Sigmoid colon (tissue), 7 donors: ENCODE measurements around the gene CENATAC. TPM values are rescaled to one million over a fixed set of nuclear protein-coding genes. Genes with fewer than 3 reads are reported as not detected.

Experiments
- DNase-seq: peaks from one replicate; pipeline ENCODE4 v3.0.0-alpha.2; 2019
- H3K27ac ChIP-seq, 4 donors: fragments of 200-600 bp; sonication (generic); one replicate each; pipeline ENCODE4 v1.5.1; 2016 to 2019; ENCODE audit warnings: mild to moderate bottlenecking in 1 of 4
- H3K27me3 ChIP-seq, 3 donors: fragments of 200-600 bp; sonication (generic); one replicate each; pipeline ENCODE4 v1.5.1; 2019; ENCODE audit warnings: mild to moderate bottlenecking in 1 of 3
- H3K36me3 ChIP-seq, 4 donors: fragments of 200-600 bp; sonication (generic); one replicate each; pipeline ENCODE4 v1.5.1; 2016 to 2019
- H3K4me1 ChIP-seq, 4 donors: fragments of 200-600 bp; sonication (generic); one replicate each; pipeline ENCODE4 v1.5.1; 2017 to 2019
- H3K4me3 ChIP-seq, 4 donors: fragments of 200-600 bp; sonication (generic); one replicate each; pipeline ENCODE4 v1.5.1; 2017 to 2019; ENCODE audit warnings: mild to moderate bottlenecking in 2 of 4, moderate library complexity in 1 of 4
- H3K9me3 ChIP-seq, 4 donors: fragments of 200-600 bp in 3 of 4; sonication (generic) in 3 of 4; one replicate each; pipeline versions ENCODE4 v1.5.1 to v1.6.1; 2013 to 2019
- CTCF ChIP-seq, 4 experiments: fragments of 450-650 bp in 3 of 4; fragments of 200-600 bp in 1 of 4; IDR thresholded peaks; one replicate each; pipeline ENCODE4 v1.5.1; 2016 to 2019; ENCODE audit warnings: antibody characterized with exemption in 4 of 4, mild to moderate bottlenecking in 3 of 4, moderate library complexity in 2 of 4
- EP300 ChIP-seq, 4 donors: sonication (generic); formaldehyde crosslinking; IDR thresholded peaks; one replicate each; pipeline ENCODE4 v1.6.1; 2017; ENCODE audit warnings: antibody characterized with exemption in 4 of 4
- POLR2A ChIP-seq, 2 donors: fragments of 450-650 bp; IDR thresholded peaks; one replicate each; pipeline ENCODE4 v1.6.1; 2016; ENCODE audit warnings: antibody characterized with exemption in 2 of 2, mild to moderate bottlenecking in 2 of 2, moderate library complexity in 2 of 2
- POLR2AphosphoS5 ChIP-seq, 4 donors: sonication (generic); formaldehyde crosslinking; IDR thresholded peaks; one replicate each; pipeline ENCODE4 v1.6.1; 2017; ENCODE audit warnings: antibody characterized with exemption in 4 of 4
- WGBS, 2 donors: extraction: QIAGEN DNeasy Blood & Tissue Kit; methylation state at CpG; one replicate each; pipeline ENCODE4 v1.1.7; 2013; 5-methylcytosine and 5-hydroxymethylcytosine counted together
- intact Hi-C: fragments of 100-400 bp; cut with DNase I; formaldehyde crosslinking; loops from one replicate; pipeline ENCODE4 v1.15.1; 2023
- polyA plus RNA-seq, 3 donors: library from polyadenylated mRNA; stranded (reverse); fragments of 200-250 nt; gene quantifications; one replicate each; pipeline ENCODE4 v1.2.3, GENCODE V29; 2013
- total RNA-seq, 4 donors: library from RNA; depleted of rRNA; stranded (reverse); fragments of >200 nt; gene quantifications; one replicate each; pipeline ENCODE4 v1.1.0, GENCODE V29; 2016
- donor health status: healthy with polysubstance abuse.
- donor health status: Bipolar disorder and iron deficiency.
- donor health status: healthy.

CENATAC gene
- total and polyA plus RNA-seq, 7 donors: 5.3 to 60.5 (median 29.6) TPM

- DNase-seq: peak; percentile 12
- TF ChIP-seq POLR2A (IDR thresholded peaks at IDR 0.05) (no peak), POLR2AphosphoS5 (IDR thresholded peaks at IDR 0.05) (no peak), CTCF (IDR thresholded peaks at IDR 0.05) (no peak), EP300 (IDR thresholded peaks at IDR 0.05) (no peak)
- 89 to 91% methylated on average over 4 of the region's 4 CpGs for WGBS, 2 donors
- H3K36me3 ChIP-seq: peaks cover 12 to 84% (median 36%) of the 10 kb centered on the region in 4 donors
- no peak overlapping the region for H3K27ac ChIP-seq
- no peak overlapping the region for H3K4me3 ChIP-seq
- intact Hi-C loops: no loop called here
- H3K27me3 ChIP-seq: no peaks in the 10 kb centered on the region
- no peaks in the 10 kb centered on the region for H3K9me3 ChIP-seq
- no peaks in the 10 kb centered on the region for H3K4me1 ChIP-seq
Measured at GRCh38 chr11:119006656-119007055, 8.7 kb downstream of the CENATAC start.

GRCh38 chr11:119011476-119012053 is 13.6 kb downstream of the CENATAC start:
- intact Hi-C loops: no loop called here
- TF ChIP-seq CTCF (IDR thresholded peaks at IDR 0.05) (no peak), POLR2A (IDR thresholded peaks at IDR 0.05) (no peak), EP300 (IDR thresholded peaks at IDR 0.05) (no peak), POLR2AphosphoS5 (IDR thresholded peaks at IDR 0.05) (no peak)
- WGBS, 2 donors: 86 to 91% methylated on average over 6 of the region's 6 CpGs
- Histone ChIP-seq H3K4me1 (peaks cover 0 to 12% (median 9%) of the 10 kb centered on the region in 4 donors), H3K27ac (no peak overlapping the region), H3K9me3 (no peaks in the 10 kb centered on the region), H3K27me3 (no peaks in the 10 kb centered on the region), H3K36me3 (peaks cover 33 to 90% (median 63%) of the 10 kb centered on the region in 4 donors), H3K4me3 (no peak overlapping the region)
- DNase-seq: peak; percentile 50

- Histone ChIP-seq H3K4me1 (peaks cover 0 to 21% (median 19%) of the 10 kb centered on the region in 4 donors), H3K27me3 (no peaks in the 10 kb centered on the region), H3K27ac (no peak overlapping the region), H3K4me3 (no peak overlapping the region), H3K9me3 (no peaks in the 10 kb centered on the region), H3K36me3 (peaks cover 33 to 84% (median 55%) of the 10 kb centered on the region in 4 donors)
- no peak for DNase-seq
- intact Hi-C loops: no loop called here
- WGBS, 2 donors: 83 to 90% methylated on average over 3 of the region's 3 CpGs
- TF ChIP-seq CTCF (IDR thresholded peaks at IDR 0.05): no peak
- no peak for TF ChIP-seq EP300 (IDR thresholded peaks at IDR 0.05)
- no peak for TF ChIP-seq POLR2A (IDR thresholded peaks at IDR 0.05)
- TF ChIP-seq POLR2AphosphoS5 (IDR thresholded peaks at IDR 0.05): no peak
Measured at GRCh38 chr11:119012629-119013170, 14.8 kb downstream of the CENATAC start.

- Histone ChIP-seq H3K36me3 (peaks cover 33 to 70% (median 52%) of the 10 kb centered on the region in 4 donors), H3K27me3 (no peaks in the 10 kb centered on the region), H3K9me3 (no peaks in the 10 kb centered on the region), H3K4me3 (no peak overlapping the region), H3K27ac (no peak overlapping the region), H3K4me1 (peaks cover 0 to 24% (median 21%) of the 10 kb centered on the region in 4 donors)
- 95 to 96% methylated on average over 17 of the region's 17 CpGs for WGBS, 2 donors
- intact Hi-C loops: no loop called here
- no peak for TF ChIP-seq CTCF (IDR thresholded peaks at IDR 0.05)
- TF ChIP-seq POLR2A (IDR thresholded peaks at IDR 0.05): no peak
- DNase-seq: no peak
Measured at GRCh38 chr11:119014209-119014924, 16.4 kb downstream of the CENATAC start.
